ENCODE data around the gene ZBED6.
"Not testable (repeated sequence)": the region's sequence is repeated elsewhere in the genome, so short reads cannot be mapped to it uniquely, and the experiment has no call there.

The ZBED6 gene, protein sequence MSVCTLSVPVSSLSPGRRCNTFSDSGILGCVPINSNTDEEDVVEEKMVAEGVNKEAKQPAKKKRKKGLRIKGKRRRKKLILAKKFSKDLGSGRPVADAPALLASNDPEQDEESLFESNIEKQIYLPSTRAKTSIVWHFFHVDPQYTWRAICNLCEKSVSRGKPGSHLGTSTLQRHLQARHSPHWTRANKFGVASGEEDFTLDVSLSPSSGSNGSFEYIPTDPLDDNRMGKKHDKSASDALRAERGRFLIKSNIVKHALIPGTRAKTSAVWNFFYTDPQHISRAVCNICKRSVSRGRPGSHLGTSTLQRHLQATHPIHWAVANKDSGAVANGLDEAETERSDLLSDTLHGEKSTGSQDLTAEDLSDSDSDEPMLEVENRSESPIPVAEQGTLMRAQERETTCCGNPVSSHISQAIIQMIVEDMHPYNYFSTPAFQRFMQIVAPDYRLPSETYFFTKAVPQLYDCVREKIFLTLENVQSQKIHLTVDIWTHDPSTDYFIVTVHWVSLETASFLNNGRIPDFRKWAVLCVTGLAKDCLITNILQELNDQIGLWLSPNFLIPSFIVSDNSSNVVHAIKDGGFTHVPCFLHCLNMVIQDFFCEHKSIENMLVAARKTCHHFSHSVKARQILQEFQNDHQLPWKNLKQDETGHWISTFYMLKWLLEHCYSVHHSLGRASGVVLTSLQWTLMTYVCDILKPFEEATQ (N-terminal part only)

GRCh38 chr1:203795441-203796235, at the start of gene ZBED6, which contains the start of gene ZC3H11A:
ZBED6 (plus strand) TSS chr1:203795623; CDS start chr1:203797523, 1,900 bp downstream.
ZC3H11A (plus strand) TSS chr1:203795623; CDS start chr1:203817071, 21,448 bp downstream.
- peak; percentile 97 for DNase-seq

DNA sequence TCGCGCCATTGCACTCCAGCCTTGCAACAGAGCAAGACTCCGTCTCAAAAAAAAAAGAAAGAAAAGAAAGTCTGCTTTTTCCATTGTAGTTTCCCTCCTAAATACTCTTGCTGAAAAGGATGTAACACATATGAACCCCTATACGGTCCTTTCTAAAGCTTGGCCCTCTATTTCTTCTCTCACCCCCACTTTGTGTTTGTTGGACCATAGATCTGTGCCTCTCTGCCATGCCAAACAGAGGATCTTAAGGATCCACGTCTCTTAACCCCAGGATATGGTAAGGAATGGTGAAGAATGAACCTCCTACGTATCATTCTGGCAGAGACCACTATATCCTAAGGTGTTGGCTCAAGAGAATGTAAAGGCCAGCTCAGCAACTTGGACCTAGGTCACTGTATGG, 49.1 kb upstream of the ZBED6 start:
- no peak for DNase-seq

DNA sequence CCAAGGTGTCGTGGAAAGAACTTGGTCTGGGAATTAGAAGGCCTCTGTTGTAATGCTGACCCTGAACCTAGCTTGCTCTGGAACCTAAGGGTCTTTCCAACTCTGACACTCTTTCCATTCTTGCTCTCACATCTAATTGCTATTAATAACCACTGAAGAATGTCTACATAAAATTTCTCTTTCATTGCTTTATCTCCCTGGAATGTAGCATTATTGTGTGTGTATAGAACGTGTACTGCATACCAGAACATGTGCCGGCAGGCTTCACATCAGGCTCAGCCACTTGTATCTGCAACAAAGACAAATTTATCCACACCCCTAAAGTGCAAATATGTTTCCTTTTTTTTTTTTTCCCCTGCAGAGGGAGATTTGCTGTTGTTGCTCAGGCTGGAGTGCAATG, 44.4 kb upstream of the ZBED6 start:
- DNase-seq = no peak

DNA sequence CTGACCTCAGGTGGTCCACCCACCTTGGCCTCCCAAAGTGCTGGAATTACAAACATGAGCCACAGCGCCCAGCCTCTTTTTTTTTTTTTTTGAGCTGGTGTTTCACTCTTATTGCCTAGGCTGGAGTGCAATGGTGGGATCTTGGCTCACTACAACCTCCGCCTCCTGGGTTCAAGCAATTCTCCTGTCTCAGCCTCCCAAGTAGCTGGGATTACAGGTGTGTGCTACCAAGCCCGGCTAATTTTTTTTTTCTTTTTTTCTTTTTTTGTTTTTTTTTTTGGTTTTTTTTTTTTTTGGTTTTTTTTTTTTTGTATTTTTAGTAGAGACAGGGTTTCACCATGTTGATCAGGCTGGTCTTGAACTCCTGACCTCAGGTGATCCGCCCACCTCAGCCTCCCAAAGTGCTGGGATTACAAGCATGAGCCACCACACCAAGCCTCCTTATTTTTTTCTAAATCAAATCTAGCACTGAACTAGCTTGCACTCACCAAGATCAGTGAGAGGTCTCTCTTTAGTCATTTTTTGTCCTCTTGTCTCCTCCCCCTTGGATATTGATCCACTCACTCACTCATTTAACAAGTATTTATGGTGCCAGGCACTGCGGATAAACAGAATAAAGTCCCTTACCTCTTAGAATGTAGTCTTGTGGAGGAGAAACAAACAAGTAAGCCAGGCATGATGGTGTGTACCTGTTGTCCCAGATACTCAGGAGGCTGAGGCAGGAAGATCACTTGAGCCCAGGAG, 43.6 kb upstream of the ZBED6 start:
- DNase-seq = not testable (repeated sequence)

GRCh38 chr1:203754455-203754864, 41.0 kb upstream of the ZBED6 start:
- DNase-seq = no peak

DNA sequence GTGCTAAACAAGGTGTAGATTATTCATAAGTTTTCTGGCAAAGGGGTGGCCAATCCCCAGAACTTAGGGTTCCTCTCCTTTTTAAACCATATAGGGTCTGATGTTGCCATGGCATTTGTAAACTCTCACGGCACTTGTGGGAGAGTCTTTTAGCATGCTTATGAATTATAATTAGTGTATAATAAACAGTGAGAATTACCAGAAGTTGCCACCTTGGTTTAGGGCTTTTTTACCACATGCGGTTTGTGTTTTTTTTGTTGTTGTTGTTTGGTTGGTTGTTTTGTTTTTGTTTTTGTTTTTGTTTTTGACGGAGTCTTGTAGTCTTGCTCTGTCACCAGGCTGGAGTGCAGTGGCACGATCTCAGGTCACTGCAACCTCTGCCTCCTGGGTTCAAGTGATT, 39.4 kb upstream of the ZBED6 start:
- no peak for DNase-seq

DNA sequence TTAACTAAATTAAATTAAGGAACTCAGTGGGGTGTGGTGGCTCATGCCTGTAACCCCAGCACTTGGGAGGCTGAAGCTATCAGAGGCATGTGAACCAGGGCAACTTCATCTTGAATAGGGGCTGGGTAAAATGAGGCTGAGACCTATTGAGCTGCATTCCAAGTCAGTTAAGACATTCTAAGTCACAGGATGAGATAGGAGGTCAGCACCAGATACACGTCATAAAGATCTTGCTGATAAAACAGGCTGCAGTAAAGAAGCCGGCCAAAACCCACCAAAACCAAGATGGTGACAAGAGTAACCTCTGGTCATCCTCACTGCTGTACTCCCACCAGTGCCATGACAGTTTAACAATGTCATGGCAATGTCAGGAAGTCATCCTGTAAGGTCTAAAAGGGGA, 36.7 kb upstream of the ZBED6 start:
- DNase-seq = not testable (repeated sequence)

DNA sequence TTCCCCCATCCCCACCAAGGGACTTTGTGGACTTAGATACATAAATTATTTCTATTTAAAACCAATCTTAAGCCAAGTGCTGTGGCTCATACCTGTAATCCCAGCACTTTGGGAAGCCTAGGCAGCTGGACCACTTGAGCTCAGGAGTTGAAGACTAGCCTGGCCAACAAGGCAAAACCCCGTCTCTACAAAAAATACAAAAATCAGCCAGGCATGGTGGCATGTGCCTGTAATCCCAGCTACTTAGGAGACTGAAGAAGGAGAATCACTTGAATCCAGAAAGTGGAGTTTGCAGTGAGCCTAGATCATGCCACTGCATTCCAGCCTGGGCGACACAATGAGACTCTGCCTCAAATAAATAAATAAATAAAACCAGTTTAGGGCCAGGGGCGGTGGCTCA, 34.9 kb upstream of the ZBED6 start:
- DNase-seq = no peak

GRCh38 chr1:203761958-203762357, 33.5 kb upstream of the ZBED6 start:
- DNase-seq = not testable (repeated sequence)

GRCh38 chr1:203763505-203763904, 31.9 kb upstream of the ZBED6 start:
- no peak for DNase-seq

GRCh38 chr1:203764105-203765028, 31.1 kb upstream of the ZBED6 start:
- DNase-seq = no peak

- DNase-seq = no peak
These were observed 30.2 kb upstream of the ZBED6 start, which contains the start of gene LAX1 for GRCh38 chr1:203765029-203765837. LAX1 (plus strand) TSS chr1:203765183; CDS start chr1:203765566, 383 bp downstream.

GRCh38 chr1:203768256-203768655, 27.2 kb upstream of the ZBED6 start:
- DNase-seq = no peak

DNA sequence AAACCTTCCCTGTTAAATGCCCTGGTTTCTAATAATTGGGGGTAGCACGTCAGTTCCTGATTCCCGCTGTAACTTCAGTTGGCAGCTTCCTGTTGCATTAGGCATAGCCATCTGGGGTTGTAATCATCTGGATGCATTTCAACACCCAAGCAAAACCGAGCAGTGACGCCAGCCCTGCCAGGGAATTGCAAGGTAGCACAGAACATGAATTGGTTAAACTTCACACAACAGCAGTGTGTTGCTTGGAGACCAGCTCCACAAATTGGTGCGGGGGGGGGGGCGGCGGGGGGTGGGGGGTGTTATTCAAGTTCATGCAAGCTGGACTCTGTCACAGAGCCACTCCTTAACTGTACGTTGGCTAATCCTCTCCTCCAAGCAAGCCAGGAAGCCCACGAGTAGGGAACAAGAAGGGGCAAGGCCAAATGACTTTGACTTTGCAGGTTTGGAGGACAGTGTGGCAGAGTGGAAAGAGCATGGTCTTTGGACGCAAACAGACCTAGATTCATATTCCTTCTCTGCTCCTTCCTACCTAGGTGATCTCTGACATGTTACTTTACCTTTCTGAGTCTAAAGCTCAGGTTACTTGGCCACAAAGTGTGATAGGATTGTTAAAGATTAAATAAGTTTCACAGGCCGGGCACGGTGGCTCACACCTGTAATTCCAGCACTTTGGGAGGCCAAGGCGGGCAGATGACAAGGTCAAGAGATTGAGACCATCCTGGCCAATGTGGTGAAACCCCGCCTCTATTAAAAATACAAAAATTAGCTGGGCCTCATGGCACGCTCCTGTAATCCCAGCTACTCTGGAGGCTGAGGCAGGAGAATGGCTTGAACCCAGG, 25.7 kb upstream of the ZBED6 start:
- peak; percentile 70 for DNase-seq

- no peak for DNase-seq
These were observed 23.5 kb upstream of the ZBED6 start for GRCh38 chr1:203771901-203772301.

GRCh38 chr1:203772836-203773235, 22.6 kb upstream of the ZBED6 start:
- DNase-seq = no peak

DNA sequence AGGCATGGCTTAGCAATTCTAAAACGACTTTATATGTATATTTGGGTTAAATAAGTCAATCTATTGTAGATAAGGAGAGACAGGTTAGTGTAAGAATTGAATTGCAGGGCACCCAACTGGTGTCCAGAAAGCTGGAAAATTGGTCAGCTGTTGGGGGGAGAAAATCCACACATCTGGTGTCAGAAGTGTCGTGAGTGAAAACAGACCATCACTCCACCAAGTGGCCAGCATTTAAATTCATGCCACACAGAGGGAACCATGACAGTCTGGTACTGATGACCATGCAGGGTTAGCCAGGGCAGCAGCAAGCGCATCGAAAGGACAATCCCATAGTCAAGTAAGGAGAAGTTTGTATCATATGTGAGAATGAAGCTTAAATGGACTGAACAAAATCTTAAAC, 18.8 kb upstream of the ZBED6 start:
- no peak for DNase-seq

GRCh38 chr1:203777596-203777995, 17.8 kb upstream of the ZBED6 start:
- DNase-seq = no peak

GRCh38 chr1:203778146-203778545, 17.3 kb upstream of the ZBED6 start:
- no peak for DNase-seq
